GM23338 (cell line): ENCODE measurements around the gene CFLAR. TPM values are rescaled to one million over a fixed set of nuclear protein-coding genes. Genes with fewer than 3 reads are reported as not detected.

Source experiments
- ATAC-seq: fragments of 200-7000 bp; cut with Tn5 transposase; 3 replicates; pipeline ENCODE4 v1.9.1; 2020
- DNase-seq: peaks from one replicate; pipeline ENCODE4 v3.0.0-alpha.2; 2015; ENCODE audit warnings: low spot score
- H2AFZ ChIP-seq: fragments of 200-600 bp; sonication (generic); 2 replicates; pipeline ENCODE4 v1.8.0; 2016; ENCODE audit warnings: antibody characterized with exemption, mild to moderate bottlenecking, moderate library complexity
- H3F3A ChIP-seq: fragments of 200-600 bp; sonication (generic); replicated peaks from 2 replicates; pipeline ENCODE4 v1.8.0; 2017; ENCODE audit warnings: antibody characterized with exemption, mixed run types, low read depth
- H3K27ac ChIP-seq: fragments of 200-600 bp; sonication (generic); 2 replicates; pipeline ENCODE4 v1.6.1; 2016; ENCODE audit warnings: low read depth
- H3K27me3 ChIP-seq: fragments of 200-600 bp; sonication (generic); 2 replicates; pipeline ENCODE4 v1.8.0; 2016; ENCODE audit warnings: mild to moderate bottlenecking, mixed run types, moderate library complexity; ENCODE audit not compliant: insufficient read depth
- H3K36me3 ChIP-seq: fragments of 200-600 bp; sonication (generic); 2 replicates; pipeline ENCODE4 v1.8.0; 2016; ENCODE audit warnings: mild to moderate bottlenecking; ENCODE audit not compliant: insufficient read depth
- H3K4me1 ChIP-seq: fragments of 200-600 bp; sonication (generic); 2 replicates; pipeline ENCODE4 v1.8.0; 2016; ENCODE audit warnings: mild to moderate bottlenecking, moderate library complexity; ENCODE audit not compliant: insufficient read depth
- H3K4me2 ChIP-seq: fragments of 200-600 bp; sonication (generic); 2 replicates; pipeline ENCODE4 v1.7.1; 2017; ENCODE audit warnings: mixed run types
- H3K4me3 ChIP-seq: fragments of 200-600 bp; sonication (generic); 2 replicates; pipeline ENCODE4 v1.6.1; 2016; ENCODE audit warnings: mixed run types
- H3K79me2 ChIP-seq: fragments of 200-600 bp; sonication (generic); replicated peaks from 2 replicates; pipeline ENCODE4 v1.8.0; 2017; ENCODE audit warnings: mild to moderate bottlenecking; ENCODE audit not compliant: insufficient read depth
- H3K9me2 ChIP-seq: fragments of 200-600 bp; sonication (generic); 2 replicates; pipeline ENCODE4 v1.8.0; 2017; ENCODE audit not compliant: insufficient read depth
- H4K20me1 ChIP-seq: fragments of 200-600 bp; sonication (generic); replicated peaks from 2 replicates; pipeline ENCODE4 v1.8.0; 2017; ENCODE audit warnings: mild to moderate bottlenecking; ENCODE audit not compliant: insufficient read depth
- H3K27ac Mint-ChIP-seq: 2 replicates; pipeline ENCODE4 v1.8.0; 2020; ENCODE audit warnings: inconsistent platforms, mild to moderate bottlenecking, moderate library complexity, mixed read lengths
- H3K27me3 Mint-ChIP-seq: 3 replicates; pipeline ENCODE4 v1.8.0; 2022; ENCODE audit warnings: low read depth, mild to moderate bottlenecking, moderate library complexity, mixed read lengths, inconsistent platforms; ENCODE audit not compliant: insufficient read depth, poor library complexity
- H3K36me3 Mint-ChIP-seq: 3 replicates; pipeline ENCODE4 v1.8.0; 2021; ENCODE audit warnings: low read depth, mild to moderate bottlenecking, inconsistent platforms, moderate library complexity, mixed read lengths
- H3K4me1 Mint-ChIP-seq: 3 replicates; pipeline ENCODE4 v1.8.0; 2020; ENCODE audit warnings: mild to moderate bottlenecking, inconsistent platforms, mixed read lengths
- H3K4me3 Mint-ChIP-seq: 3 replicates; pipeline ENCODE4 v1.8.0; 2021; ENCODE audit warnings: moderate library complexity, mild to moderate bottlenecking, inconsistent platforms, mixed read lengths
- H3K9me3 Mint-ChIP-seq: 3 replicates; pipeline ENCODE4 v1.8.0; 2020; ENCODE audit warnings: moderate library complexity, mild to moderate bottlenecking, inconsistent platforms, mixed read lengths
- CREB1 ChIP-seq: fragments of 250-450 bp; sonication (Bioruptor Pico); IDR thresholded peaks from 2 replicates; pipeline ENCODE4 v1.5.0; 2020; ENCODE audit warnings: low read depth, mild to moderate bottlenecking, moderate library complexity
- ETS1 ChIP-seq: IDR thresholded peaks from 2 replicates; pipeline ENCODE4 v1.6.1; 2016; ENCODE audit warnings: antibody characterized with exemption
- EZH2phosphoT487 ChIP-seq: fragments of 200-600 bp; sonication (generic); IDR thresholded peaks from one replicate; pipeline ENCODE4 v1.8.1; 2018; ENCODE audit warnings: antibody characterized with exemption; ENCODE audit not compliant: unreplicated experiment
- ZNF331 ChIP-seq: fragments of 250-450 bp; sonication (Bioruptor Pico); IDR thresholded peaks from 2 replicates; pipeline ENCODE4 v1.5.0; 2020; ENCODE audit warnings: low read depth, mild to moderate bottlenecking, moderate library complexity
- ZNF462 ChIP-seq: fragments of 250-450 bp; sonication (Bioruptor Pico); IDR thresholded peaks from 2 replicates; pipeline ENCODE4 v1.5.0; 2020; ENCODE audit warnings: mild to moderate bottlenecking, moderate library complexity
- polyA plus RNA-seq: library from polyadenylated mRNA; unstranded; fragments of >200 nt; fragmentation: Nextera tagmentation; extraction: Ambion mirVana; gene quantifications from 2 replicates; pipeline ENCODE4 v1.2.1, GENCODE V29; 2016
- total RNA-seq: library from RNA; depleted of rRNA; stranded (reverse); fragments of >200 nt; shearing (Covaris generic); gene quantifications from 2 replicates; pipeline ENCODE4 v1.2.3, GENCODE V29; 2014

CFLAR gene
- total and polyA plus RNA-seq, 2 experiments from 2014 or later: 10.1 to 15.1 TPM

GRCh38 chr2:201191132-201191875 is 75.3 kb downstream of the CFLAR start (continued):
- TF ChIP-seq ZNF462 (CRISPR knock-in tag): no peak
- TF ChIP-seq ZNF331 (CRISPR knock-in tag): no peak
- no peak for TF ChIP-seq ETS1
- TF ChIP-seq CREB1 (CRISPR knock-in tag): no peak

- Histone ChIP-seq H3K4me3 (no peak overlapping the region), H3K4me2 (no peak overlapping the region), H3K9me2 (no peaks in the 10 kb centered on the region), H3K79me2 (no peaks in the 10 kb centered on the region), H3F3A (no peaks in the 10 kb centered on the region), H3K27me3 (no peaks in the 10 kb centered on the region), H3K27ac (no peak overlapping the region), H3K4me1 (no peaks in the 10 kb centered on the region), H4K20me1 (no peaks in the 10 kb centered on the region), H2AFZ (no peak overlapping the region), H3K36me3 (no peaks in the 10 kb centered on the region)
- no peak overlapping the region for H3K4me3 Mint-ChIP-seq
- H3K4me1 Mint-ChIP-seq: no peaks in the 10 kb centered on the region
- H3K36me3 Mint-ChIP-seq: no peaks in the 10 kb centered on the region; the same call in 2 of the 3 replicates
- ATAC-seq (no peak), DNase-seq (no peak)
- H3K9me3 Mint-ChIP-seq: no peaks in the 10 kb centered on the region
- no peaks in the 10 kb centered on the region for H3K27me3 Mint-ChIP-seq
- no peak overlapping the region for H3K27ac Mint-ChIP-seq
- no peak for TF ChIP-seq EZH2phosphoT487
- no peak for TF ChIP-seq ZNF462 (CRISPR knock-in tag)
Observed at GRCh38 chr2:201194097-201194496, 78.1 kb downstream of the CFLAR start.
